B cell (primary cell): ENCODE measurements around the gene ARHGAP30. TPM values are rescaled to one million over a fixed set of nuclear protein-coding genes. Genes with fewer than 3 reads are reported as not detected.

ENCODE experiments used
- ATAC-seq: fragments of 200-7000 bp; cut with Tn5 transposase; one replicate; pipeline ENCODE4 v1.10.0; 2021; ENCODE audit warnings: low read depth, mild to moderate bottlenecking, moderate number of reproducible peaks, moderate library complexity
- CTCF ChIA-PET: fragments of 350-600 bp; sonication (Branson Sonifier 250); formaldehyde crosslinking; loops from one replicate; lab custom pipeline; 2021; ENCODE audit warnings: antibody characterized with exemption, inconsistent platforms; lab: Charles Lee
- POLR2A ChIA-PET: fragments of 350-600 bp; sonication (Branson Sonifier 250); formaldehyde crosslinking; loops from one replicate; lab custom pipeline; 2021; ENCODE audit warnings: antibody characterized with exemption; lab: Charles Lee
- DNase-seq: peaks from one replicate; pipeline ENCODE4 v3.0.0; 2013
- H2AFZ ChIP-seq: 2 replicates; pipeline ENCODE4 v1.6.1; 2012; ENCODE audit warnings: mild to moderate bottlenecking, low read depth, low read length; ENCODE audit not compliant: insufficient read depth, poor library complexity, severe bottlenecking
- H3K27ac ChIP-seq, 2 donors: 1 replicate in 1 of 2; 2 replicates in 1 of 2; pipeline ENCODE4 v1.5.1; 2012 to 2013; ENCODE audit warnings: low read length in 2 of 2, mild to moderate bottlenecking in 2 of 2, moderate library complexity in 1 of 2
- H3K27me3 ChIP-seq, 4 experiments: fragments of 200-600 bp in 1 of 4; sonication (generic) in 1 of 4; replicated peaks in 1 of 4; 1 replicate in 2 of 4; 2 replicates in 2 of 4; pipeline versions ENCODE4 v1.6.1 to v1.7.0; 2013 to 2016; ENCODE audit warnings: low read length in 3 of 4, mild to moderate bottlenecking in 2 of 4, mixed read lengths in 1 of 4, moderate library complexity in 1 of 4; ENCODE audit not compliant: insufficient read depth in 4 of 4, control insufficient read depth in 3 of 4; ENCODE audit errors: control extremely low read depth in 1 of 4
- H3K36me3 ChIP-seq, 2 experiments: replicated peaks in 1 of 2; 1 replicate in 1 of 2; 2 replicates in 1 of 2; pipeline versions ENCODE4 v1.6.1 to v1.7.1; 2013; ENCODE audit warnings: low read length in 1 of 2; ENCODE audit not compliant: insufficient read depth in 2 of 2, control insufficient read depth in 1 of 2; ENCODE audit errors: control extremely low read depth in 1 of 2, extremely low read depth in 1 of 2
- H3K4me1 ChIP-seq, 2 donors: fragments of 200-600 bp in 1 of 2; sonication (generic) in 1 of 2; 1 replicate in 1 of 2; 2 replicates in 1 of 2; pipeline versions ENCODE4 v1.5.1 to v1.6.1; 2013 to 2017; ENCODE audit warnings: low read length in 2 of 2; ENCODE audit not compliant: control insufficient read depth in 2 of 2, insufficient read depth in 2 of 2
- H3K4me2 ChIP-seq: replicated peaks from 2 replicates; pipeline ENCODE3; 2012; ENCODE audit warnings: mild to moderate bottlenecking, low read depth, low read length; ENCODE audit not compliant: poor library complexity, severe bottlenecking
- H3K4me3 ChIP-seq, 5 experiments: fragments of 200-600 bp in 1 of 5; sonication (generic) in 1 of 5; 1 replicate in 3 of 5; 2 replicates in 2 of 5; pipeline versions ENCODE4 v1.5.1 to v1.7.0; 2011 to 2016; ENCODE audit warnings: low read length in 4 of 5, mild to moderate bottlenecking in 4 of 5, low read depth in 2 of 5, control low read depth in 1 of 5, moderate library complexity in 1 of 5; ENCODE audit not compliant: insufficient read depth in 1 of 5; ENCODE audit errors: control extremely low read depth in 1 of 5, extremely low read depth in 1 of 5
- H3K79me2 ChIP-seq: fragments of 200-600 bp; sonication (generic); one replicate; pipeline ENCODE4 v1.6.0; 2016; ENCODE audit warnings: low read length; ENCODE audit not compliant: control insufficient read depth, insufficient read depth
- H3K9ac ChIP-seq: fragments of 200-600 bp; sonication (generic); 2 replicates; pipeline ENCODE4 v1.6.1; 2017; ENCODE audit warnings: mild to moderate bottlenecking, low read length, moderate library complexity
- H3K9me3 ChIP-seq, 3 donors: one replicate each; pipeline versions ENCODE4 v1.6.1 to v1.7.1; 2013; ENCODE audit warnings: low read length in 2 of 3; ENCODE audit not compliant: control insufficient read depth in 2 of 3, insufficient read depth in 1 of 3; ENCODE audit errors: control extremely low read depth in 1 of 3
- H4K20me1 ChIP-seq: 2 replicates; pipeline ENCODE4 v1.6.0; 2012; ENCODE audit warnings: mild to moderate bottlenecking, low read length; ENCODE audit not compliant: insufficient read depth, control insufficient read depth, poor library complexity, severe bottlenecking
- H3K27ac Mint-ChIP-seq: one replicate; pipeline ENCODE4 v1.8.0; 2021; ENCODE audit warnings: mixed read lengths
- H3K27me3 Mint-ChIP-seq: one replicate; pipeline ENCODE4 v1.8.0; 2021; ENCODE audit warnings: mixed read lengths
- H3K4me1 Mint-ChIP-seq: one replicate; pipeline ENCODE4 v1.8.0; 2021; ENCODE audit warnings: mixed read lengths
- H3K4me3 Mint-ChIP-seq: one replicate; pipeline ENCODE4 v1.8.0; 2021; ENCODE audit warnings: mixed read lengths
- H3K9me3 Mint-ChIP-seq: one replicate; pipeline ENCODE4 v1.8.0; 2022; ENCODE audit warnings: mixed read lengths; ENCODE audit not compliant: insufficient read depth
- EZH2 ChIP-seq: IDR thresholded peaks from 2 replicates; pipeline ENCODE4 v1.6.1; 2012; ENCODE audit warnings: borderline replicate concordance, low read depth, mild to moderate bottlenecking, moderate library complexity, low read length; ENCODE audit not compliant: insufficient read depth, poor library complexity, severe bottlenecking
- WGBS: methylation state at CpG from one replicate; pipeline ENCODE4 v1.1.5; 2013; ENCODE audit warnings: missing lambda C conversion rate; ENCODE audit not compliant: insufficient coverage; 5-methylcytosine and 5-hydroxymethylcytosine counted together
- intact Hi-C: fragments of 100-400 bp; cut with micrococcal nuclease; formaldehyde crosslinking; loops from one replicate; pipeline ENCODE4 v1.10.0; 2022
- polyA plus RNA-seq: library from polyadenylated mRNA; depleted of rRNA; stranded (reverse); fragments of >200 nt; gene quantifications from 2 replicates; pipeline ENCODE4 v1.2.3, GENCODE V29; 2012
- total RNA-seq, 2 donors: library from RNA; stranded (reverse); fragments of 120-200 nt in 1 of 2; gene quantifications; 1 replicate in 1 of 2; 2 replicates in 1 of 2; pipeline versions ENCODE4 v1.2.3 to v1.2.4, GENCODE V29; 2013 to 2022
- TF ChIP-seq, protein P1 (sequence below): fragments of 200-600 bp; IDR thresholded peaks from one replicate; pipeline ENCODE4 v1.8.0; 2022; ENCODE audit warnings: antibody characterized with exemption, mild to moderate bottlenecking

Gene ARHGAP30
- total and polyA plus RNA-seq, 2 donors (not counting 1 experiment from before 2014, with no cell fraction given) = 122 to 146 TPM

DNA sequence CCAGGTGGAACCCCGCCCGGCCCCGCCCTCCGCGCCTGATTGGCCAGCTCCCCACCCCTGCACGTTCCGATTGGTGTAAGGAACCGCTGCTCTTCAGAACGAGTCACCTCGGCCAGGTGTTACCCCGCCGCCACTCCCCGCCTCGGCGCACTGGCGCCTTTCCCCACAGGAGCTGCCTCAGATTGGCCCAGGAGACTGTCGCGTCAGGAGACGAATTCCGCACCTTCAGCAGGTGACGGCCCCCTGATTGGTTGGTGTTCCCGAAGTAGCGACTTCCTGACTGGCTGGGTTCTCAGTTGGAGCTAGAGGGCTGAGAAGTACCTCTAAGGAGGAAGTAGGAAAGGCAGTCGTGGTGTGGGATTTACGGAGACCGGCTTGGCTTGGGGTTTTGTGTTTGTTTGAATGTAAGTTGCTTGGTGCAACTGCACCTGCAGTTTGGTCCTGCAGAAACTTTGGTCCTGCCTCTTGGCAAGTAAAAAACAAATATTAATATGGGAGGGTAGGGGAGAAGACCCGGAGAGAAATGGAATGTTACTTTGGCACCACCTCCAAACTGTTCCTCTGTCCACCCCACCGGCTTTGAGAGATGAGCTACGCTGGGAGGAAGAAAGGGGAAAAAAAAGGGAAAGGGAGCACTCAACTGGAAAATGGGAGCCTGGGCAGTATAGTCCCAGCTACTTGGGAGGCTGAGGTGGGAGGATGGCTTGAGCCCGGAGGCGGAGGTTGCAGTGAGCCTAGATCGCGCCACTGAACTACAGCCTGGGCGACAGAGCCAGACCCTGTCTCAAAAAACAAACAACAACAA is 48.3 kb downstream of the ARHGAP30 start:
- POLR2A ChIA-PET = interaction anchor here (0.5 to 1.9 kb wide), 10 partner anchors 8 to 144 kb away, joined by 3 to 20 read pairs (median 4); partner anchors contain the start of genes NIT1, PFDN2, PPOX and TSTD1
- Histone ChIP-seq H4K20me1 (no peaks in the 10 kb centered on the region), H3K4me3 (peak overlapping the region; percentile 50 to 83 (median 81)), H3K4me1 (peaks cover 22 to 23% of the 10 kb centered on the region in 2 donors), H3K27ac (peak overlapping the region; percentile 55 to 85), H3K36me3 (peaks cover 0 to 2% of the 10 kb centered on the region in 2 experiments), H3K27me3 (no peaks in the 10 kb centered on the region), H3K9ac (peak overlapping the region; percentile 80), H2AFZ (peak overlapping the region; percentile 72), H3K79me2 (peaks cover 5% of the 10 kb centered on the region), H3K4me2 (peak overlapping the region; percentile 99), H3K9me3 (no peaks in the 10 kb centered on the region)
- no peaks in the 10 kb centered on the region for H3K27me3 Mint-ChIP-seq
- no peaks in the 10 kb centered on the region for H3K9me3 Mint-ChIP-seq
- CTCF ChIA-PET = interaction anchor here (0.9 to 3.6 kb wide), 14 partner anchors 11 to 126 kb away, joined by 3 to 24 read pairs (median 5); partner anchors contain the start of genes ARHGAP30, ITLN2, KLHDC9 and USF1
- peak overlapping the region; percentile 96 for H3K4me3 Mint-ChIP-seq
- DNase-seq (peak; percentile 92), ATAC-seq (peak; percentile 93)
- peak overlapping the region; percentile 91 for H3K27ac Mint-ChIP-seq
- intact Hi-C loops = loop anchor here (1.0 to 5.0 kb wide), 5 partner anchors 8 to 76 kb away; partner anchors contain the start of genes KLHDC9, TSTD1 and USF1
- 4% methylated on average over 27 of the region's 34 CpGs for WGBS
- no peak for TF ChIP-seq EZH2
- TF ChIP-seq, protein P1, sequence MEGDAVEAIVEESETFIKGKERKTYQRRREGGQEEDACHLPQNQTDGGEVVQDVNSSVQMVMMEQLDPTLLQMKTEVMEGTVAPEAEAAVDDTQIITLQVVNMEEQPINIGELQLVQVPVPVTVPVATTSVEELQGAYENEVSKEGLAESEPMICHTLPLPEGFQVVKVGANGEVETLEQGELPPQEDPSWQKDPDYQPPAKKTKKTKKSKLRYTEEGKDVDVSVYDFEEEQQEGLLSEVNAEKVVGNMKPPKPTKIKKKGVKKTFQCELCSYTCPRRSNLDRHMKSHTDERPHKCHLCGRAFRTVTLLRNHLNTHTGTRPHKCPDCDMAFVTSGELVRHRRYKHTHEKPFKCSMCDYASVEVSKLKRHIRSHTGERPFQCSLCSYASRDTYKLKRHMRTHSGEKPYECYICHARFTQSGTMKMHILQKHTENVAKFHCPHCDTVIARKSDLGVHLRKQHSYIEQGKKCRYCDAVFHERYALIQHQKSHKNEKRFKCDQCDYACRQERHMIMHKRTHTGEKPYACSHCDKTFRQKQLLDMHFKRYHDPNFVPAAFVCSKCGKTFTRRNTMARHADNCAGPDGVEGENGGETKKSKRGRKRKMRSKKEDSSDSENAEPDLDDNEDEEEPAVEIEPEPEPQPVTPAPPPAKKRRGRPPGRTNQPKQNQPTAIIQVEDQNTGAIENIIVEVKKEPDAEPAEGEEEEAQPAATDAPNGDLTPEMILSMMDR = no peak
- H3K4me1 Mint-ChIP-seq = peaks cover 26% of the 10 kb centered on the region
